H9 (cell line): ENCODE measurements around the gene TNIK. TPM values are rescaled to one million over a fixed set of nuclear protein-coding genes. Genes with fewer than 3 reads are reported as not detected.

Experiments used
- DNase-seq: peaks from one replicate; pipeline ENCODE4 v3.0.0-alpha.2; 2017
- H2AFZ ChIP-seq: one replicate; pipeline ENCODE4 v1.6.1; 2013; ENCODE audit warnings: mild to moderate bottlenecking, low read length, control low read depth, moderate library complexity
- H2AK5ac ChIP-seq: 2 replicates; pipeline ENCODE4 v1.6.1; 2013; ENCODE audit warnings: low read length, control low read depth, mixed read lengths; ENCODE audit not compliant: insufficient read length
- H2BK120ac ChIP-seq: one replicate; pipeline ENCODE4 v1.6.1; 2013; ENCODE audit warnings: low read depth, mild to moderate bottlenecking, low read length, control low read depth, inconsistent platforms; ENCODE audit not compliant: poor library complexity, severe bottlenecking
- H2BK12ac ChIP-seq: 2 replicates; pipeline ENCODE4 v1.6.1; 2013; ENCODE audit warnings: low read length, control low read depth, mixed read lengths, low read depth; ENCODE audit not compliant: insufficient read length
- H2BK15ac ChIP-seq: 2 replicates; pipeline ENCODE4 v1.6.1; 2013; ENCODE audit warnings: low read depth, low read length, control low read depth
- H2BK20ac ChIP-seq: one replicate; pipeline ENCODE4 v1.6.1; 2013; ENCODE audit warnings: low read depth, mild to moderate bottlenecking, low read length, control low read depth, inconsistent platforms; ENCODE audit not compliant: poor library complexity, severe bottlenecking
- H2BK5ac ChIP-seq: 2 replicates; pipeline ENCODE4 v1.6.1; 2013; ENCODE audit warnings: low read length, control low read depth, mixed read lengths; ENCODE audit not compliant: insufficient read length
- H3K14ac ChIP-seq: 2 replicates; pipeline ENCODE4 v1.6.1; 2013; ENCODE audit warnings: low read length, control low read depth; ENCODE audit not compliant: insufficient read depth
- H3K18ac ChIP-seq: 2 replicates; pipeline ENCODE4 v1.6.1; 2013; ENCODE audit warnings: low read depth, mild to moderate bottlenecking, mixed read lengths, low read length, control low read depth; ENCODE audit not compliant: insufficient read length
- H3K23ac ChIP-seq: 2 replicates; pipeline ENCODE4 v1.6.1; 2013; ENCODE audit warnings: low read length, control low read depth, mixed read lengths, low read depth; ENCODE audit not compliant: insufficient read length
- H3K23me2 ChIP-seq: 2 replicates; pipeline ENCODE4 v1.6.1; 2013; ENCODE audit warnings: low read depth, mild to moderate bottlenecking, mixed read lengths, low read length, control low read depth; ENCODE audit not compliant: insufficient read length, poor library complexity, severe bottlenecking
- H3K27ac ChIP-seq: 2 replicates; pipeline ENCODE4 v1.5.1; 2013; ENCODE audit warnings: low read length, control low read depth, mixed read lengths, low read depth; ENCODE audit not compliant: insufficient read length
- H3K27me3 ChIP-seq: 2 replicates; pipeline ENCODE4 v1.6.1; 2013; ENCODE audit warnings: low read length, control low read depth, inconsistent platforms; ENCODE audit not compliant: insufficient read depth
- H3K4ac ChIP-seq: 2 replicates; pipeline ENCODE4 v1.6.1; 2013; ENCODE audit warnings: low read depth, mild to moderate bottlenecking, control low read depth, inconsistent platforms, low read length, moderate library complexity
- H3K4me1 ChIP-seq: 2 replicates; pipeline ENCODE4 v1.6.1; 2013; ENCODE audit warnings: low read length, control low read depth, inconsistent platforms; ENCODE audit not compliant: insufficient read depth
- H3K4me2 ChIP-seq: 2 replicates; pipeline ENCODE4 v1.6.1; 2013; ENCODE audit warnings: low read length, control low read depth, mixed read lengths; ENCODE audit not compliant: insufficient read length, insufficient read depth
- H3K56ac ChIP-seq: 2 replicates; pipeline ENCODE4 v1.6.1; 2013; ENCODE audit warnings: low read depth, mild to moderate bottlenecking, mixed read lengths, low read length, control low read depth; ENCODE audit not compliant: insufficient read length
- H3K79me1 ChIP-seq: 2 replicates; pipeline ENCODE4 v1.6.1; 2013; ENCODE audit warnings: low read depth, mild to moderate bottlenecking, moderate library complexity, low read length, control low read depth, inconsistent platforms; ENCODE audit not compliant: insufficient read depth, poor library complexity, severe bottlenecking
- H3K79me2 ChIP-seq: 2 replicates; pipeline ENCODE4 v1.6.1; 2013; ENCODE audit warnings: low read length, control low read depth, inconsistent platforms; ENCODE audit not compliant: insufficient read depth
- H3K9ac ChIP-seq: 2 replicates; pipeline ENCODE4 v1.6.1; 2013; ENCODE audit warnings: low read length, control low read depth, mixed read lengths; ENCODE audit not compliant: insufficient read length; ENCODE audit errors: extremely low read depth
- H3K9me3 ChIP-seq: one replicate; pipeline ENCODE4 v1.6.1; 2013; ENCODE audit warnings: low read depth, low read length, inconsistent platforms; ENCODE audit not compliant: control insufficient read depth
- H3T11ph ChIP-seq: one replicate; pipeline ENCODE4 v1.6.1; 2013; ENCODE audit warnings: mild to moderate bottlenecking, low read length, control low read depth, inconsistent platforms
- H4K20me1 ChIP-seq: one replicate; pipeline ENCODE4 v1.6.1; 2013; ENCODE audit not compliant: control insufficient read depth, insufficient read length, insufficient read depth
- H4K5ac ChIP-seq: 2 replicates; pipeline ENCODE4 v1.6.1; 2013; ENCODE audit warnings: low read depth, mild to moderate bottlenecking, mixed read lengths, low read length, control low read depth; ENCODE audit not compliant: insufficient read length
- H4K8ac ChIP-seq: replicated peaks from 2 replicates; pipeline ENCODE4 v1.6.1; 2013; ENCODE audit warnings: low read length, control low read depth, mixed read lengths, low read depth; ENCODE audit not compliant: insufficient read length
- H4K91ac ChIP-seq: 2 replicates; pipeline ENCODE4 v1.6.1; 2013; ENCODE audit warnings: low read depth, mild to moderate bottlenecking, moderate library complexity, mixed read lengths, low read length, control low read depth; ENCODE audit not compliant: insufficient read length
- H3K27ac Mint-ChIP-seq, 3 experiments: 2 replicates in 2 of 3; 3 replicates in 1 of 3; pipeline ENCODE4 v1.8.0; 2020 to 2021; ENCODE audit warnings: mixed read lengths in 3 of 3, mild to moderate bottlenecking in 1 of 3, moderate library complexity in 1 of 3
- H3K27me3 Mint-ChIP-seq: 2 replicates; pipeline ENCODE4 v1.8.0; 2021; ENCODE audit warnings: low read depth, mild to moderate bottlenecking, moderate library complexity, mixed read lengths
- H3K36me3 Mint-ChIP-seq, 3 experiments: 2 replicates in 2 of 3; 3 replicates in 1 of 3; pipeline ENCODE4 v1.8.0; 2020 to 2021; ENCODE audit warnings: low read depth in 3 of 3, mixed read lengths in 3 of 3; ENCODE audit not compliant: insufficient read depth in 1 of 3
- H3K4me1 Mint-ChIP-seq, 2 experiments: 2 replicates each; pipeline ENCODE4 v1.8.0; 2020; ENCODE audit warnings: mixed read lengths in 2 of 2
- H3K4me3 Mint-ChIP-seq, 2 experiments: 2 replicates in 1 of 2; 3 replicates in 1 of 2; pipeline ENCODE4 v1.8.0; 2020 to 2021; ENCODE audit warnings: mild to moderate bottlenecking in 2 of 2, mixed read lengths in 2 of 2, moderate library complexity in 1 of 2
- H3K9me3 Mint-ChIP-seq, 2 experiments: 2 replicates in 1 of 2; 3 replicates in 1 of 2; pipeline ENCODE4 v1.8.0; 2020; ENCODE audit warnings: mild to moderate bottlenecking in 2 of 2, mixed read lengths in 2 of 2, moderate library complexity in 1 of 2
- WGBS: extraction: QIAGEN DNeasy Blood & Tissue Kit; methylation state at CpG from one replicate; pipeline ENCODE4 v1.1.7; 2013; ENCODE audit warnings: missing lambda C conversion rate, low lambda C conversion rate, mixed read lengths; ENCODE audit not compliant: insufficient read length; ENCODE audit errors: extremely low coverage; 5-methylcytosine and 5-hydroxymethylcytosine counted together
- microRNA-seq: library from miRNA; unstranded; fragments of <30 nt; microRNA quantifications from one replicate; pipeline ENCODE4, GENCODE V29; 2020; ENCODE audit warnings: borderline microRNAs expressed
- total RNA-seq: library from RNA; stranded (reverse); gene quantifications from 2 replicates; pipeline ENCODE4 v1.2.1, GENCODE V29; 2021
- TF ChIP-seq, protein P1 (sequence below): fragments of 200-600 bp; sonication (generic); conservative IDR thresholded peaks from 3 replicates; pipeline ENCODE4 v1.8.0; 2021; ENCODE audit warnings: antibody characterized with exemption, mild to moderate bottlenecking

The TNIK gene
- total RNA-seq, 1 experiment from 2014 or later: 15.9 TPM

- Mint-ChIP-seq H3K36me3 (no peaks in the 10 kb centered on the region), H3K4me3 (no peak overlapping the region), H3K27me3 (no peaks in the 10 kb centered on the region; the same call in 1 of the 2 replicates), H3K27ac (no peak overlapping the region), H3K9me3 (no peaks in the 10 kb centered on the region), H3K4me1 (no peaks in the 10 kb centered on the region)
- Histone ChIP-seq H3K9me3 (no peaks in the 10 kb centered on the region), H4K5ac (no peak overlapping the region), H2BK12ac (no peak overlapping the region), H3K4me1 (no peaks in the 10 kb centered on the region), H3K4ac (no peak overlapping the region), H2BK15ac (no peak overlapping the region), H2AFZ (no peak overlapping the region), H2AK5ac (no peak overlapping the region), H2BK5ac (no peak overlapping the region), H4K91ac (no peak overlapping the region), H3K56ac (no peak overlapping the region), H3K79me1 (no peaks in the 10 kb centered on the region), H3K27me3 (no peaks in the 10 kb centered on the region), H3K23me2 (no peaks in the 10 kb centered on the region), H4K8ac (no peak overlapping the region), H3T11ph (no peak overlapping the region), H3K14ac (no peak overlapping the region), H3K23ac (no peak overlapping the region), H3K79me2 (no peaks in the 10 kb centered on the region), H2BK120ac (no peak overlapping the region), H3K4me2 (no peak overlapping the region), H3K18ac (no peak overlapping the region), H4K20me1 (no peaks in the 10 kb centered on the region), H3K9ac (no peak overlapping the region), H2BK20ac (no peak overlapping the region), H3K27ac (no peak overlapping the region)
- TF ChIP-seq, protein P1, sequence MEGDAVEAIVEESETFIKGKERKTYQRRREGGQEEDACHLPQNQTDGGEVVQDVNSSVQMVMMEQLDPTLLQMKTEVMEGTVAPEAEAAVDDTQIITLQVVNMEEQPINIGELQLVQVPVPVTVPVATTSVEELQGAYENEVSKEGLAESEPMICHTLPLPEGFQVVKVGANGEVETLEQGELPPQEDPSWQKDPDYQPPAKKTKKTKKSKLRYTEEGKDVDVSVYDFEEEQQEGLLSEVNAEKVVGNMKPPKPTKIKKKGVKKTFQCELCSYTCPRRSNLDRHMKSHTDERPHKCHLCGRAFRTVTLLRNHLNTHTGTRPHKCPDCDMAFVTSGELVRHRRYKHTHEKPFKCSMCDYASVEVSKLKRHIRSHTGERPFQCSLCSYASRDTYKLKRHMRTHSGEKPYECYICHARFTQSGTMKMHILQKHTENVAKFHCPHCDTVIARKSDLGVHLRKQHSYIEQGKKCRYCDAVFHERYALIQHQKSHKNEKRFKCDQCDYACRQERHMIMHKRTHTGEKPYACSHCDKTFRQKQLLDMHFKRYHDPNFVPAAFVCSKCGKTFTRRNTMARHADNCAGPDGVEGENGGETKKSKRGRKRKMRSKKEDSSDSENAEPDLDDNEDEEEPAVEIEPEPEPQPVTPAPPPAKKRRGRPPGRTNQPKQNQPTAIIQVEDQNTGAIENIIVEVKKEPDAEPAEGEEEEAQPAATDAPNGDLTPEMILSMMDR: no peak
- WGBS: no CpG with 5 or more reads among the region's 4 CpGs
- DNase-seq: no peak
These were observed 448.3 kb downstream of the TNIK start for GRCh38 chr3:171011873-171012336.

Small RNAs within 50 kb of the gene (microRNA-seq; reads per million reads assigned to microRNA genes)
- gene MIR569: not detected
